BJ (cell line): ENCODE data around the gene PCDH1. TPM values are rescaled to one million over a fixed set of nuclear protein-coding genes. Genes with fewer than 3 reads are reported as not detected.

ENCODE experiments used
- CTCF ChIA-PET: fragments of 350-600 bp; formaldehyde crosslinking; extraction: SDS; loops from one replicate; lab custom pipeline; 2021; ENCODE audit warnings: antibody characterized with exemption, inconsistent platforms; lab: Yijun Ruan, JAX
- POLR2A ChIA-PET: fragments of 300-600 bp; sonication (Branson Sonifier 250); formaldehyde crosslinking; extraction: SDS; loops from one replicate; lab custom pipeline; 2021; ENCODE audit warnings: antibody characterized with exemption; lab: Charles Lee
- DNase-seq: peaks from one replicate; pipeline ENCODE4 v3.0.0-alpha.2; 2011; ENCODE audit warnings: low read depth
- H3K27me3 ChIP-seq: 2 replicates; pipeline ENCODE4 v1.6.0; 2011; ENCODE audit warnings: low read length; ENCODE audit not compliant: control insufficient read depth, insufficient read depth
- H3K36me3 ChIP-seq: 2 replicates; pipeline ENCODE4 v1.5.1; 2011; ENCODE audit warnings: low read length; ENCODE audit not compliant: control insufficient read depth, insufficient read depth
- H3K4me3 ChIP-seq: 2 replicates; pipeline ENCODE4 v1.5.1; 2011; ENCODE audit warnings: low read depth, mild to moderate bottlenecking, control low read depth, low read length
- polyA plus RNA-seq: library from polyadenylated mRNA; depleted of rRNA; stranded (reverse); fragments of >200 nt; gene quantifications from 2 replicates; pipeline ENCODE4 v1.2.3, GENCODE V29; 2011
- TF ChIP-seq, protein P1 (sequence below): IDR thresholded peaks from 2 replicates; pipeline ENCODE4 v1.5.1; 2011; ENCODE audit warnings: low read depth, mild to moderate bottlenecking, control low read depth, inconsistent platforms, low read length, moderate library complexity; ENCODE audit not compliant: insufficient read depth

The PCDH1 gene
- polyA plus RNA-seq, 1 experiment = 2.1 TPM

GRCh38 chr5:141817631-141818030, 60.6 kb downstream of the PCDH1 start:
- Histone ChIP-seq H3K27me3 (peaks cover 8% of the 10 kb centered on the region), H3K4me3 (no peak overlapping the region), H3K36me3 (no peaks in the 10 kb centered on the region)
- ChIA-PET POLR2A (no interaction called here), CTCF (interaction anchor here (1.1 to 3.4 kb wide), 3 partner anchors 11 to 61 kb away, joined by 3 to 12 read pairs (median 3); partner anchors contain the start of gene PCDH1)
- DNase-seq = no peak
- TF ChIP-seq, protein P1, sequence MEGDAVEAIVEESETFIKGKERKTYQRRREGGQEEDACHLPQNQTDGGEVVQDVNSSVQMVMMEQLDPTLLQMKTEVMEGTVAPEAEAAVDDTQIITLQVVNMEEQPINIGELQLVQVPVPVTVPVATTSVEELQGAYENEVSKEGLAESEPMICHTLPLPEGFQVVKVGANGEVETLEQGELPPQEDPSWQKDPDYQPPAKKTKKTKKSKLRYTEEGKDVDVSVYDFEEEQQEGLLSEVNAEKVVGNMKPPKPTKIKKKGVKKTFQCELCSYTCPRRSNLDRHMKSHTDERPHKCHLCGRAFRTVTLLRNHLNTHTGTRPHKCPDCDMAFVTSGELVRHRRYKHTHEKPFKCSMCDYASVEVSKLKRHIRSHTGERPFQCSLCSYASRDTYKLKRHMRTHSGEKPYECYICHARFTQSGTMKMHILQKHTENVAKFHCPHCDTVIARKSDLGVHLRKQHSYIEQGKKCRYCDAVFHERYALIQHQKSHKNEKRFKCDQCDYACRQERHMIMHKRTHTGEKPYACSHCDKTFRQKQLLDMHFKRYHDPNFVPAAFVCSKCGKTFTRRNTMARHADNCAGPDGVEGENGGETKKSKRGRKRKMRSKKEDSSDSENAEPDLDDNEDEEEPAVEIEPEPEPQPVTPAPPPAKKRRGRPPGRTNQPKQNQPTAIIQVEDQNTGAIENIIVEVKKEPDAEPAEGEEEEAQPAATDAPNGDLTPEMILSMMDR = no peak

DNA sequence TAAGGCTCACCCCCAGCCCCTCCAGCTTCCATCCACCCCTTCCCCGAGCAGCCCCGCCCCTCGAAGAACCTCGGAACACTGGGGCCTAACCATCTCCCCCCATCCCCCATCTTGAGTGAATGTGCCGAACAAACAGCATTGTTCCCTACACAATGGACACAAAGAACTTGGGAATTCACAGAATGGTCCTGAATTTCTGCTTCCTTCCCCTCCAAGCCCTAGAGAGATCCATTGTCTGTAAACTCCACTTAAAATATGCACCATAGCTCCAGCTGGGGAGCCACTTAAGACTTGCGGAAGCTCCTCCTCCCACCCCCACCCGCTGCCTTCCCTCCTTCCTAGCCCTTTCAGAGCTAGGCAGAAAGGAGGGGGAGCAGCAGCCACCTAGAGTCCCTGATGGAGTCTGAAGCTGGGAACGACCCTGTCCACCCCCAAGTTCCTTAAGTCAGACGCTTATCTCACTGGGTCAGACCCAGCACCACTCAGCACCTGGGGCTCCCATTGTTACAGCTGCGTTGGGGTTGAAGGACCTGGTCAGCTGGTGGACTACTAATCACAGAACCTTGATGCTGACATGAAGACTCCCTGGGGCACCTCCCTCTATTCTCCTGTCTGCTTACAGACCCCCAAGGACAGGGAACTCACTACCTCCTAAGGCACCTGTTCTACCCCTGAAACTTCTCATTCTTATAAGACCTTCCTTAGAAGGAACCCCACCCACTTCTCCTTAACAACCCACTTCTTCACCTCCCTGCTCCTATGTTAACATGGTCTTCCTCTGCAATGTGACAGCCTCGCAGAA, 61.4 kb downstream of the PCDH1 start:
- POLR2A ChIA-PET = no interaction called here
- DNase-seq = no peak
- no peaks in the 10 kb centered on the region for H3K36me3 ChIP-seq
- H3K27me3 ChIP-seq = peaks cover 11% of the 10 kb centered on the region
- H3K4me3 ChIP-seq = no peak overlapping the region
- TF ChIP-seq, protein P1 = no peak
- CTCF ChIA-PET = interaction anchor here (0.6 to 3.4 kb wide), 6 partner anchors 9 to 1521 kb away, joined by 3 to 12 read pairs (median 4); partner anchors contain the start of gene PCDH1

DNA sequence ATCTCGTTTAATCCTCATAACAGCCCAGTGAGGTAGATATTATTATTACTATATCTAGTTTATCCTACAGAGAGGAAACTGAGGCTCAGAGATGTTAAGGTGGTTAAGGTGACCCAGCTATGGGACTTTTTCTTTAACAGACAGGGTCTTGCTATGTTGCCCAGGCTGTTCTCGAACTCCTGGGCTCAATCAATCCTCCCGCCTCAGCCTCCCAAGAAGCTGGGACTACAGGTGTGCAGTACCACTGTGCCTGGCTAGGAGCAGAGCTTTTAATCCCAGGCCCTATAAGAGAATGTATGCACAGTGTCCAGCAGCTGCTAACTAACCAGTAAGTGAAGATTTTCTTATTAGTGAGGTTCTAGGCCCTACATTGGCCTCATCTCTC, 62.4 kb downstream of the PCDH1 start:
- ChIA-PET POLR2A (no interaction called here), CTCF (interaction anchor here (0.6 to 3.4 kb wide), 4 partner anchors 16 to 151 kb away, joined by 3 to 12 read pairs (median 8); partner anchors contain the start of gene PCDH1)
- TF ChIP-seq, protein P1 = no peak

GRCh38 chr5:141815051-141815795, 63.0 kb downstream of the PCDH1 start:
- H3K4me3 ChIP-seq = no peak overlapping the region
- ChIA-PET CTCF (interaction anchor here (0.6 to 3.4 kb wide), 8 partner anchors 11 to 150 kb away, joined by 3 to 12 read pairs (median 6); partner anchors contain the start of gene PCDH1), POLR2A (no interaction called here)
- no peak for DNase-seq
- peaks cover 18% of the 10 kb centered on the region for H3K27me3 ChIP-seq
- H3K36me3 ChIP-seq = no peaks in the 10 kb centered on the region
- TF ChIP-seq, protein P1 = no peak

More for the DNA sequence above, 62.4 kb downstream of the PCDH1 start:
- H3K27me3 ChIP-seq = peaks cover 14% of the 10 kb centered on the region
- no peak for DNase-seq
- no peak overlapping the region for H3K4me3 ChIP-seq
- H3K36me3 ChIP-seq = no peaks in the 10 kb centered on the region
